ENCODE results near the gene DENND1A. TPM values are rescaled to one million over a fixed set of nuclear protein-coding genes. Genes with fewer than 3 reads are reported as not detected.

Gene DENND1A
- total RNA-seq, 1 experiment from 2014 or later: 13.0 TPM

GRCh38 chr9:123771690-123772089 is 158.2 kb downstream of the DENND1A start:
- BruUV-seq (replicated peaks): no TSS peak
- Mint-ChIP-seq H3K4me3 (ENCODE audit: low read depth, unreplicated experiment) (no peak overlapping the region), H3K27me3 (ENCODE audit: unreplicated experiment) (no peaks in the 10 kb centered on the region), H3K36me3 (ENCODE audit: insufficient read depth, unreplicated experiment) (no peaks in the 10 kb centered on the region), H3K9me3 (ENCODE audit: low read depth, unreplicated experiment) (no peaks in the 10 kb centered on the region), H3K4me1 (ENCODE audit: low read depth, unreplicated experiment) (no peaks in the 10 kb centered on the region), H3K27ac (ENCODE audit: unreplicated experiment) (no peak overlapping the region)
- intact Hi-C loops (cut with micrococcal nuclease; ENCODE audit: unreplicated experiment): no loop called here
- DNase-seq: no peak
- CTCF ChIA-PET: no interaction called here
- TF ChIP-seq CTCF (IDR thresholded peaks at IDR 0.05; ENCODE audit: unreplicated experiment): no peak

- DNase-seq: no peak
- intact Hi-C loops (cut with micrococcal nuclease; ENCODE audit: unreplicated experiment): no loop called here
- Mint-ChIP-seq H3K4me1 (ENCODE audit: low read depth, unreplicated experiment) (no peaks in the 10 kb centered on the region), H3K27ac (ENCODE audit: unreplicated experiment) (no peak overlapping the region), H3K36me3 (ENCODE audit: insufficient read depth, unreplicated experiment) (no peaks in the 10 kb centered on the region), H3K4me3 (ENCODE audit: low read depth, unreplicated experiment) (no peak overlapping the region), H3K27me3 (ENCODE audit: unreplicated experiment) (no peaks in the 10 kb centered on the region), H3K9me3 (ENCODE audit: low read depth, unreplicated experiment) (no peaks in the 10 kb centered on the region)
- CTCF ChIA-PET: no interaction called here
- TF ChIP-seq CTCF (IDR thresholded peaks at IDR 0.05; ENCODE audit: unreplicated experiment): no peak
- BruUV-seq (replicated peaks): no TSS peak
Measured at GRCh38 chr9:123769719-123770118, 160.2 kb downstream of the DENND1A start.

- no peaks in the 10 kb centered on the region for H3K4me1 Mint-ChIP-seq (ENCODE audit: low read depth, unreplicated experiment)
- CTCF ChIA-PET: no interaction called here
- no TSS peak for BruUV-seq (replicated peaks)
- H3K4me3 Mint-ChIP-seq (ENCODE audit: low read depth, unreplicated experiment): no peak overlapping the region
- intact Hi-C loops (cut with micrococcal nuclease; ENCODE audit: unreplicated experiment): no loop called here
- no peak for TF ChIP-seq CTCF (IDR thresholded peaks at IDR 0.05; ENCODE audit: unreplicated experiment)
- DNase-seq: no peak
- no peaks in the 10 kb centered on the region for H3K27me3 Mint-ChIP-seq (ENCODE audit: unreplicated experiment)
- no peaks in the 10 kb centered on the region for H3K36me3 Mint-ChIP-seq (ENCODE audit: insufficient read depth, unreplicated experiment)
- H3K9me3 Mint-ChIP-seq (ENCODE audit: low read depth, unreplicated experiment): no peaks in the 10 kb centered on the region
- no peak overlapping the region for H3K27ac Mint-ChIP-seq (ENCODE audit: unreplicated experiment)
Measured at GRCh38 chr9:123763910-123764588, 165.9 kb downstream of the DENND1A start.

- intact Hi-C loops (cut with micrococcal nuclease; ENCODE audit: unreplicated experiment): no loop called here
- no peak for DNase-seq
- no peak for TF ChIP-seq CTCF (IDR thresholded peaks at IDR 0.05; ENCODE audit: unreplicated experiment)
- CTCF ChIA-PET: no interaction called here
- Mint-ChIP-seq H3K27ac (ENCODE audit: unreplicated experiment) (no peak overlapping the region), H3K4me3 (ENCODE audit: low read depth, unreplicated experiment) (no peak overlapping the region), H3K4me1 (ENCODE audit: low read depth, unreplicated experiment) (no peaks in the 10 kb centered on the region), H3K27me3 (ENCODE audit: unreplicated experiment) (no peaks in the 10 kb centered on the region), H3K36me3 (ENCODE audit: insufficient read depth, unreplicated experiment) (no peaks in the 10 kb centered on the region), H3K9me3 (ENCODE audit: low read depth, unreplicated experiment) (no peaks in the 10 kb centered on the region)
- no TSS peak for BruUV-seq (replicated peaks)
Measured at GRCh38 chr9:123761905-123762605, 167.9 kb downstream of the DENND1A start.

Data from Calu3 (cell line).